ENCODE results near the gene CEBPG.

CEBPG gene

DNA sequence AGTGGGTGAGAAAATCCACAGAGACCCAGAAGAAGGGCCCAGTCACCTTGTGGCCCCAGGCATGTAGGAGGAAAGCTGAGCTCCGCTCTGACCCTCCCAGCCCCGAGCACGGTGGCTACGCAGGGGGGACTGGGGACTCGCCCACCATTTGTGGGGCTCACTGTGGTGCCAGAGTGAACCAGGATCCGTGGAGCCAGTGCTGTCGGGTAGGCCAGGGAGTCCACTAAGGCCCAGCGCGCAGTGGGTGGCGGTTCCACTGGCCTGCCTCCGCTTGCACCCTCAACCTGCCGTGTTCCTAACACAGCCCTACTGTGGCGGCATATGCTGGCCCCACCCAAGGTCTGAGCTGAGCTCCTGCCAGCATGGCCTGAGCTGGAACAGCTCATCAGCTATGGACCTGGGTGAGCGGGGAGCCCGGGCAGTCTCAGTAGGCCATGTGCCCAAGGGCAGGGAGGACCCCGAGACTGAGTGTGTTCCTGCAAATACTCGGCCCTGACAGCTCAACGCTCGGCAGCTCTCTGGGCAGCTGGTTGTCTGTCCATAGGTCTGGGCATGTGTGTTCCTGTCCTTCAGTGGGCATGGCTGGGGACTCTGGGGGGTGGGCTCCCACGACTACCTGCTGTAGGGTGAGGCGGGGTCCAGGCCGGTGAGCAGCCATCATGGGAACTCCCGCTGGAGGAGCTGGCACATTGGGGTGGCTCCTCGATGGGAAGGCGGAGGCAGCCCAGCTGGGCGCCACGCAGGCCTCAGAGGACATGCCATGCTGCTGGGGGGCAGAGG lies 36.6 kb downstream of the CEBPG start:
- H3K4me3 ChIP-seq (ENCODE audit: low read depth, low read length): no peak overlapping the region
- TF ChIP-seq, protein P1, sequence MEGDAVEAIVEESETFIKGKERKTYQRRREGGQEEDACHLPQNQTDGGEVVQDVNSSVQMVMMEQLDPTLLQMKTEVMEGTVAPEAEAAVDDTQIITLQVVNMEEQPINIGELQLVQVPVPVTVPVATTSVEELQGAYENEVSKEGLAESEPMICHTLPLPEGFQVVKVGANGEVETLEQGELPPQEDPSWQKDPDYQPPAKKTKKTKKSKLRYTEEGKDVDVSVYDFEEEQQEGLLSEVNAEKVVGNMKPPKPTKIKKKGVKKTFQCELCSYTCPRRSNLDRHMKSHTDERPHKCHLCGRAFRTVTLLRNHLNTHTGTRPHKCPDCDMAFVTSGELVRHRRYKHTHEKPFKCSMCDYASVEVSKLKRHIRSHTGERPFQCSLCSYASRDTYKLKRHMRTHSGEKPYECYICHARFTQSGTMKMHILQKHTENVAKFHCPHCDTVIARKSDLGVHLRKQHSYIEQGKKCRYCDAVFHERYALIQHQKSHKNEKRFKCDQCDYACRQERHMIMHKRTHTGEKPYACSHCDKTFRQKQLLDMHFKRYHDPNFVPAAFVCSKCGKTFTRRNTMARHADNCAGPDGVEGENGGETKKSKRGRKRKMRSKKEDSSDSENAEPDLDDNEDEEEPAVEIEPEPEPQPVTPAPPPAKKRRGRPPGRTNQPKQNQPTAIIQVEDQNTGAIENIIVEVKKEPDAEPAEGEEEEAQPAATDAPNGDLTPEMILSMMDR (IDR thresholded peaks at IDR 0.05; ENCODE audit: low read depth, low read length): no peak

DNA sequence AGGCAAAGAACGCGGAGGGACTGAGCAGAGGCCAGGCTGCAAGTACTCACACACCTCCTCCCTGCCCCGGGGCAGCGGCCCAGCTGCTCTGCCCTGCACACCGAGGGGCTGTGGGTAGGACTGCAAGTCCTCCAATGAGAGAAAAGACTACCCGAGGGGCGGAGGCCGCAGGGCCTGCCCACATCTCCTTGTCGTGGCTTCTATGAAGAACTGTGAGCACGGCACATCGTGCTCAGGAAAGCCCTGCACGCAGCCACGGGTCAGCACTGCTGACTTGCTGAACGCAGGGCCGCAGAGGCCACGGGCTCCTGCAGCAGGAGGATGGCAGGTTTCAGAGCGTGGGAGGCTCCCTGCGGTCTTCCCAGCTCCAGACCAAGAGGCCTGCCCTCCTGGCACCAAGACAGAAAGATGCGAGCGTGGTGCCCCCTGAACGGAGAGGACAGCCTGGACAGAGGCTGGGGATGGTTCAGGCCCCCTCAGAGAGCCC lies 37.4 kb downstream of the CEBPG start:
- no peak overlapping the region for H3K4me3 ChIP-seq (ENCODE audit: low read depth, low read length)
- TF ChIP-seq, protein P1 (IDR thresholded peaks at IDR 0.05; ENCODE audit: low read depth, low read length): no peak

GRCh38 chr19:33411621-33412180 lies 38.2 kb downstream of the CEBPG start:
- TF ChIP-seq, protein P1 (IDR thresholded peaks at IDR 0.05; ENCODE audit: low read depth, low read length): no peak
- H3K4me3 ChIP-seq (ENCODE audit: low read depth, low read length): no peak overlapping the region

DNA sequence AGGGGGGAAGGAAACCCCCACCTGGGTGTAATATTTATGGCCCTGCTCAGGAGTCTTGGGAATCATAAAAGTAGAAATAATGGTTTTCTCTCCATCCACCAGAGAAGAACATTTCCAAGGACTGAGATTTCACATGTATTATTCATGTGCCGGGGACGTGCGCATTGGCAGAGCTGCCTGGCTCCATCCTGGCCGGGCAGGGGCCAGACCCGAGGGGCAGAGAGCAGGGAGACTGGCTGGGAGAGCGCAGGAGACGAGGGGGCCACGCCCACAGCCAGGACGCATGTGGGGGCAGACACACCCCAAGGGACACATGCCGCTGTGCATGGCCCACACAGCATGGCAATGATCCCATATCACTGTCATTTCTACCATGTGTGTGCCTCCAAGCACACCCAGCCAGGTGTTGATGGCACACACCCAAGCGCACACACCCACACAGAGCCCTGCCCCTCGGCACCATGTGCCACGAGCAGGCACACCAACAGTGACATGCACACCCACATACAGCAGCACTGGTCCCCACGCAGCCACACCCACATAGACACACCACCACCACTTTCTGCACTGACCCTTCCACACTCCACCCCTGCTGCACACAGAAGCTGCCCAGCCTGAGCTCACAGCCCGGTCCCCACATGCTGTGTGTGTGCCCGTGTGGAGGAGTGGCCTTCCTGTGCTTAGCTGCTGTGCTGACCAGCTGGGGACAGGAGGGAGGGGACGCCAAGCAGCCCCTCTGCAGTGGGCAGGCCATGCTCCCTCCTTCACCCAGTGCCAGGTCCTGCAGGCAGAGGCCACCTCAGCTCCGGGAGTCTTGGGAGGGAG lies 39.3 kb downstream of the CEBPG start:
- TF ChIP-seq, protein P1 (IDR thresholded peaks at IDR 0.05; ENCODE audit: low read depth, low read length): no peak
- no peak overlapping the region for H3K4me3 ChIP-seq (ENCODE audit: low read depth, low read length)

- no peak overlapping the region for H3K4me3 ChIP-seq (ENCODE audit: low read depth, low read length)
- TF ChIP-seq, protein P1 (IDR thresholded peaks at IDR 0.05; ENCODE audit: low read depth, low read length): no peak
These were observed 39.9 kb downstream of the CEBPG start for GRCh38 chr19:33413426-33413725.

DNA sequence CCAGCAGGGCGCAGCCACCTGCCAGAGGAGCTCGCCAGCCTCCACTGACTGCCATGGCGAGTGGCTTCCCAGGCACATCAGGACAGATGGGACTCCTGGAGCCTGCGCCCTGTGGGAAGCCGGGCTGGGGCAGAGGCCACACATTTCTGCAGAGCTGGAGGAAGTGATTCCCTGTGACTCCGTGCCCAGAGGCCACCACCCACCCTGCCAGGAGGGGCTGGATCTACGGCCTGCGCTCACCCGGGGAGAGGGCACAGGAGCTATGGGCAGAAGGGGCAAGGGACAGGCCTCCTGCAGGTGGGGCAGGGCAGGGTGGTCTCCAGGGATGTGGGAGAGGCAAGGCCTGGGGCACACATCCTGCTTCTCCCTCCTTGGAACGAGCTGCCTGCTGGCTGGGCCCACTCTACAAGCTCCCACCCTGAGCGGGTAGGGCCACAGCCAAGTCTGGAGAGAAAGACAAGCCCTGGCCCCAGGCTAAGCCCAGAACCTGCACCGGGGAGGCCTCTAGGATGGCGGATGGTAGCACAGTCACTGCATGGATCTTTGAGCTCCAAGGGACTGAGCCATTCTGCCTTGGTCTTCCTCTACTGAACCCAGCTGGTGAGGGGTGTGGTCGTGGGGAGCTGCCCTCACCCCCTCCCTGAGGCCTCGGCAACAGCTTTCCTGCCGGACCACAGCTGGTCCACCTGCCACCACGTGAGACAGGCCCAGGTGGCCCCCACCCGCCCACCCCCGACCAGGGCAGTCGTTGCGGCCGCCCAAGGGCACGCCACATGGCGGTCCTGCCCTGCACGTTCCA lies 40.6 kb downstream of the CEBPG start:
- TF ChIP-seq, protein P1 (IDR thresholded peaks at IDR 0.05; ENCODE audit: low read depth, low read length): no peak
- no peak overlapping the region for H3K4me3 ChIP-seq (ENCODE audit: low read depth, low read length)
